Stimulated activated CD8-positive, alpha-beta memory T cell treated with anti-CD3 and anti-CD28 coated beads, Interleukin-7, amount 100 ng/mL, for 48 hours (primary cell): ENCODE measurements around the gene BET1.
"Not testable (repeated sequence)": the region's sequence is repeated elsewhere in the genome, so short reads cannot be mapped to it uniquely, and the experiment has no call there.

ENCODE experiments used
- DNase-seq, 2 donors: peaks; one replicate each; pipeline ENCODE4 v3.0.0-alpha.2; 2020; ENCODE audit warnings: low read depth in 1 of 2; ENCODE audit errors: extremely low read depth in 1 of 2

Gene BET1, protein sequence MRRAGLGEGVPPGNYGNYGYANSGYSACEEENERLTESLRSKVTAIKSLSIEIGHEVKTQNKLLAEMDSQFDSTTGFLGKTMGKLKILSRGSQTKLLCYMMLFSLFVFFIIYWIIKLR

DNA sequence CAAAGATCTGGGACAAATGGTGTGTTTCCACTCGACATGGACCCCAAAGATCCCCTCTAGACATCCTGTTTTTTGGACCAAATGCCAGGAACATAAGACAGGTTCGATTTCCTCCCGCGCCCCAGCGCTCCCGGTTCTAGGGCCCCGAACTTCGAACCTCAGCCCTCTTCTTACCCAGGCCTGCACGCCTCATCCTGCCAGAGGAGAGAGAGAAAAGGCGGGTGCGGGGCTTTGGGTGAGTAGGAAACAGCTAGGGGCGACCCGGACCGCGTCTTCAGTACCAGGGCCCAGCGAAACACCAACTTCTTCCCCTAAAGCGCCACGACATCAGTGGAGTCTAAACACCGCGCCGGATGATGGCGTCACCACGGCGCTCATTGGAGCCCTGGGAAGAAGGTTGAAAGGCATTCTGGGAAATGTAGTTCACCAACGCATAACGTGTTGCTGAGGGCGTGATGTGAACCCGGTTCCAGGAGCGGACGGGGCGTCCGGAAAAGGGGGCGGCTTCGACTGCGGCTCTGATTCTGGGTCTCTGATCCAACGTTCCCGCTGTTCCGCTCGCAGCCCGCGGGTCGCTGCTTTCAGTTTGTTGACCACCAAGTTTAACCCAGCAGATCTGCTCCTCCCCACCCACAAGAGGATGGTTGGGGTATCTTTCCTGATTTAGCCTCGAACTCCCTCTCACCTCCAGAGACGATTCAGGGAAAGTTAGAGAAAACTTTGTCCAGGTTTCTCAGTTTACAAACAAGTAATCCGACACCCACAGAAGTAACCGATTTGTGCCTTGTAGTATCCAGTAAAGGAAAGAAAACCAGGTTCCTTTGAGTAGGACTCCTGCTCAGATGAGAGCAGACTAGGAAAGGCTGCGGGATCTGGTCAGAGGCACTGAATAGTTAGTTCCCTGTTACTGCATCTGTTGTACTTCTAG, at the start of gene BET1:
Gene BET1 (minus strand): TSS at position 332 of the 928 bp plus-strand sequence. CDS start 139 bp downstream, at position 193.
- DNase-seq, result peak; percentile 79 to 86

DNA sequence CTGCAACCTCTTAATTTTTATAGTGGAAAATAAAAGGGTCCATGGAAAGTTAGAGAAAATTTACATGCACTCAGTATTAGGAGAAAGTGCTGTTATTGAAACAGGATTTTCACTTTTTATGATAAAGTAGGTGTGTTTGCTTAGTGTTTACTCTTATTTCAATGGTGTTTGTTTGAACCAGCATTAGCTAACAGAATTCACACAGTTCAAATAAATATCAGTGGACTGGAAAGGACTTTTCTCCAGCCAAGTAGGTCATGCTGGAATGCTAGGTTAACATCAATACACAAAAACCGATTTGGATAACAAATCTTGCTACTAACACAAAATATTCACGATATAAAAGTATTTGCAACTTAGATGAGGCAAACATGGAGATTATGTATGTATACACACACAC, 49.4 kb upstream of the BET1 start:
- no peak for DNase-seq

DNA sequence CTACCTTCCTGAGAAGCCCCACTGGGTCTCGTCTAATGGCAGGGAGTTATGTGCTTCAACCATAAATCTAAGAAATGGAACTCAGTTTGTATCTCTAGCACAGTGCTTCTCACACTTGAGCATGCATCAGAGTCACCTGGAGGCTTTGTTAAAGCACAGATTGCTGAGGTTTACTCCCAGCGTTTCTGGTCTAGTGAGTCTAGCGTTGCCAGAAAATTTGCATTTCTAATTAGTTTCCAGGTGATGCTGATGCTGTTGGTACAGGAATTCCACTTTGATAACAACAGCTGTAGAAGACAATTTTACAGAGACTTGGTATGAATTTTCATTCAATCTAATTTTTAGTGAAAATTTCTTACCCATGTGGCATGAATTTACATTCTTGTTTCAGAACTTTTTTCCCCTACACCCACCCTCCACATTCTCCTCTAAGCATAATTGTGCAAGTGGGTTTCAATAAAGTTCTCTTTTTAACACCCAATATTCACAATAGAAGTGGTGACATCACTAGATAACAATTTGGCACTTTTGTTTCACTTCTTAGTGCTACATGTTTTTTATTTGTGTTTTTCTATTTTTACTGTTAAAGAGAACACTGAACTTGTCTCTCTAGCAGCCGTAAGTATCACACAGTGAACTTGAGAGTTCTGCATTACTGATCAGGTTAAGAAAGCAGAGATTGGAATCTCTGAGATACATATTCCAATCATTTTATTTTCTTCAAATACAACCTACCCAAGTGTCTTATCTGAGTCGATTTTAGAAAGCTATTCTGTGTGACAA, 48.4 kb upstream of the BET1 start:
- no peak for DNase-seq

DNA sequence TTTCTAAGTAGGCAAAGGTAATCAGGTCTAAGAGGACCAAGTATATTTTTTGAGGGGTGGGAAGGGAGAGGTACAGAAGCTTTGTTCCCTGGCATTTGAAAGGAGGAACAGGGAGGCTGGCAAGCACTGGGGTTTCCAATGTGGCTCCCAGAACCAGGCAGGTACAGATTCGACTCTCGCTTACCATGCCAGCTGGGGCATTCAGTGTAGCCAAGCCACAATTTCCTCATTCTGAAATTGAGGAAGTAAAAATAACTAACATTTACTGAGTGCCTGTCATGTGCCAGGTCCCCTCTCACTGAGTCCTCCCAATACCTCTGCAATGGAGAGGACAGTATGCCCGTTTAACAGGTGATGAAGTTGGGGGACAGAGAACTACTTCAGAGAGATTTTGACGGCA, 45.9 kb upstream of the BET1 start:
- DNase-seq, result no peak

DNA sequence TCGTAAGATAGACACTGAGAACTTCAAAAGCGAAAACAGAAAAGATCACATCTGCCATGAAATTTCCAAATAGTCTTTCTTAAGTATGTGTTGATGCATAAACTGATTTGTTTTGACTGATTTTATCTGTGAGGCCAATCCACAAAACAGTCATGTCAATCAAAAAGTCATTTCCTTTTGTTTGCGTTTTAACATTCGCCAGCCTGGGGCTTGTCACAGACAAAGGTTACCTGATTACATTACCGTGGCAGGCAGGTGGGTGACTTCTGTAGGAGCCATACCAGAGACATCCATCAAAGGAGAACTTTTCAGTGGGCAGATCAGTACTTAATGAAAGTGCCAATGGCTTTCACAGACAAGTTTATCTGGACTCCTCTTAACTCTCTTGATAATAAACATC, 45.5 kb upstream of the BET1 start:
- no peak for DNase-seq

DNA sequence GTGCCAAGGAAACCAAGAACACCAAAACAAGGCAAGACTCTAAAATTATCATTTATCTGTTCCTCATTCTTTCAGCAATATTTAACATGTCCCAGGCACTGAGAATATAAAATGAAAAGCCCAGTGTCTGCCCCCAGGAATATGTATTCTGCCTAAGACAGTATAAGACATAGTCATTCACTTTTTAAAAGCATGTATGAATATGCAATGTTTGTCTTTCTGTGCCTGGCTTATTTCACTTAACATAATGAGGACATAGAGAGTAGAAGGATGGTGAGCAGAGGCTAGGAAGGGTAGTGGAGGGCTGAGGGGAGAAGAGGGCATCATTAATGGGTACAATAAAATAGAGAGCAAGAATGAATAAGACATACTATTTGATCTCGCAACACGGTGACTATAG, 44.6 kb upstream of the BET1 start:
- no peak for DNase-seq

DNA sequence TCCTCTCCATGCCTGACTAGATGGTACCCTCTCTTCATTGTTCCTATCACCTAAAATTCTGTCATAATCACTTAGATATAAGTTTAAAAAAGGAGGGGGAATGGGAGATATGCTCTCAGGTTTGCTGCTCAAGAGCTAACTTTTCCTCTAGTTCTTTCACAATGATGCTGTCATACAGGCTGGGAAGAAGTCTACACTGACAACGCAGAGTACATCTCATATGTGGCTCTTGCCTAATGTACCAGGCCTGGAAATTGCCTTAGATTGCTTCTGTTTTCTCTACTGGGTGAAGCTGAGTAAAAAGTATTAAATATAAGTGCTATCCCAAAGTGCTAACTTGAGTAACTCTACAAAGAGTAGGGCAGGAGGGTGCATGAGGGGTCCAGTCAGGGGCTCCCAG, 43.8 kb upstream of the BET1 start:
- DNase-seq, result no peak

DNA sequence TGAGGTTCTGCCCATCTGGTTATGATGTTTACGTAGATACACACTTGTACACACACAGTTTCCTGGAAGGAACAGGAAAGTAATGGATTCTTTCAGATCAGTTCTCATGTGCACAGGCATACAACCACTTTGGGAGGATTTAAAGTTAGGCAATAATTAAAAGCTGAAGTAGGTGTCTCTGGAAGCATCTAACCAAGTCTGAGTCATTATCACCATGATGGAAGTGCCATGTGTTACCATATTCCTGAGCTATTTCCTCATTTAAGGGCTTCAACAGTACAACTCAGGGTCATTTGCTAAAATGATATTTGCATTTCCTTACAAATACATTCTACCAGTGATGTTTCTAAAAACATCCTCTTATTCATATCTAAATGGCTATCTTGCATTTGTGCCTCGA, 41.4 kb upstream of the BET1 start:
- no peak for DNase-seq

DNA sequence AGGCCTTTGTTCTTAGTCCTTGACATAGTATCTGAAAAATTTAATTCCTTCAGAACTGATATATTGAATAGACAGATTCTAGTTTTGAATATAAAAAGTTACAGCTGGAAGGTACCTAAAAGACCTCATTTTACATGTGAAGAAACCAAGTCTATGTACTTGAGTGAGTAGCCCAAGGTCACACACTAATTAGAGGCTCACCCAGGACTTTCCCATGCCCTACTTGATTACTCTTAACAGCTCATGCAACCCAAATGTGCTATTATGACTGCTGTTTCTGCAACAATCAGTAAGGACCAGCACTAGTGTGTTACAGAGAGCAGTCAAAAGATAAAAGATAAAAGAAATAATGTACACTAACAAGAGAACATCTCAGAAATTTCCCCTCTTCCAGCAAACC, 40.7 kb upstream of the BET1 start:
- DNase-seq, result no peak

DNA sequence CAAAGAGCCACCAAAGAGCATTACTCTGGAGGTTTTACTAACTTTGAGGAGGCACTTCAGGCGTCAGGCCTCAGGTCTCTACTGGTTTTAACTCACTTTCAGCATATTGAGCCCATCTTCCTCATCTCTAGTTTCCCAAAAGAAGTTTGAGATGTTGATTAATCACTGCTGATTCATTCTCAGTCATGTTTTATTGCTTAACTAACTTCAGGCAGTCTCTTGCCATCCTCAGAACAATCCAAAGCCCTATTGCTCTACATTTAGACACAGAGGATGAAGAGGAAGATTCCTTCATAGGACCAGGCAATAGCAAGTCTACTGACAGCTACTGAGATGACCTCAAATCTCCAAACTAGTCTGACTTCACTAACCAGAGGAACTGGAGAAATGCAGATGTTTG, 39.1 kb upstream of the BET1 start:
- no peak for DNase-seq

DNA sequence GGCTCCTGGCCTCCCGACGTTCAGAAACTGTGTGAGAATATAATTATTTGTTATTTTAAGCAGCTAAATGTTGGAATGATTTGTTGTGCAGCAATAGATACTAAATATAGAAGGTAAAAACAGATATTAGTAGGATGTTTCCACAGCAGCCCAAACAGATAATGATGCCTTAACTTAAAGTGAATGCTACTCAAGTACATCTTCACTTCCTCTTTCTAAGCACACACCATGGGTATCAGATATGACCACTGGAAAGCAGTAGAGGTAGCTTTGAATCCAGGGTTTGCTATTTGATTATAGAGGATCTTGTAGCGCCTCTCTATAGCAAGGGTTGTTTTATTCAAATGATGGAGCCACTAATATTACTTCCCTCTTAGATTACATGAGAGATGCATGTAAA, 38.2 kb upstream of the BET1 start:
- no peak for DNase-seq

DNA sequence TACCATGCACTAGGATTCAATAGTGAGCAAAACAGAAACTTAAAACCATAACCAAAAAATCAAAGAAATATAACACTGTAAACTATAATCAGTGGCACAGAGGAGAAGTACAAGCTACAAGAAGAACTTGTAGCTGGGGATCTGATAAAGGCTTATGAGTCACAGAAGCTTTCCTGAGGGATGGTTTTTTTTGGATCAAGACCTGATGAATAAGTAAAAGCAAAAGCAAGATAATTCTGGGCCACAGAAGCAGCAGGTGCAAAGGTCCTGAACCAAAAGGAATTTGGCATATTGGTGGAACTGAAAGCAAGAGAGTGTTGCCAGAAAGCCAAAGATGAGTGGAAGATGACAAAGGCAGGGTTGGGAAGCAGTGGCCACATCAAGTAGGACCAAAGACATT, 37.4 kb upstream of the BET1 start:
- no peak for DNase-seq

DNA sequence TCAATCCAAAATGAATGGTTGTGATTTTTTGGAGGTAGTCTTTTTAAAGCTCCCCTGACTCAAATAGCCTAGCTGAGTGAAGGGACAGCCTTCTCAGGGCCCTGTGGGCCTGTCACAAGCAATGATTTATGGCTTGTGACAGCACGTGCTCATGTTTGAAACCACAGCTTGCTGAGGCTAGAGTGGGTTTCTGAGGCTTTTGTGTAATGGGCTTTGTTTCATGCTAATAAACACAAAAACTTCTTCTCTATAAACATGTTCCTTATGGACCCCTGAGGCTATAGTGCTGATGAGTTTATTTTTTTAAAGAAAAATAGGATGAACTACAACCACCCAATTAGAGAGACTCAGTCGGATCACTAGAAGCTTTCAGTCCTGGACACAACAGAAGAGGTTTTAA, 36.1 kb upstream of the BET1 start:
- DNase-seq, result no peak

DNA sequence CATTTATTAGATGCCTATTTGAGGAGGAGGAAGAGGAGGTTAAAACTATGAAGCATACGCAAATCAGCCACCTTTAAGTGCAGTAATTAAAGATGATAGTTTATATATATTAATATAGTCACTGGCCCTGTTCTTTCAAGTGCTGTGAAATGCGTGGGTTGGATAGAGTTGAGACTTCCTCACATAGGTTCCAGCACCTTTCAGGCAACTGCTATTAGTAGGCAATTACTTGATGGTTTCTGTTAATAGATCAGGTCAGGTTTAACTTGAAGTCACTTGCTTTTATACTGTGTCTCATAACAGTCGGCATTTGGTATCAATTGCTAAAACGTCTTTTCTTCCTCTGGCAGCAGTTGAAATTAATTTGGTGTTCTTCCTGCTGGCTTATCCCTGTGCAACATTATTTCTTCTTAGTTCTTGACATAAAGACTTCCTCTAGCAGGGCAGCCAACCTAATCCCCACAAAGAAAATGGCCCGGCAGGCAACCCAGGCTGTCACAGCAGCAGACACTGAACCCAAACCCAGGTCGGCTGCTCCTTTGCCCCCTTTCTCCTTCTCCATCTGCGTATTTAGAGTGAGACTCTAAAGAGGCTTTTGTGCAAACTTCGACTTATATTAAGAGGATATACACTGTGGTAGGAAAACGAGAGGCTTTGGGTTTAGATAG, 35.3 kb upstream of the BET1 start:
- no peak for DNase-seq

DNA sequence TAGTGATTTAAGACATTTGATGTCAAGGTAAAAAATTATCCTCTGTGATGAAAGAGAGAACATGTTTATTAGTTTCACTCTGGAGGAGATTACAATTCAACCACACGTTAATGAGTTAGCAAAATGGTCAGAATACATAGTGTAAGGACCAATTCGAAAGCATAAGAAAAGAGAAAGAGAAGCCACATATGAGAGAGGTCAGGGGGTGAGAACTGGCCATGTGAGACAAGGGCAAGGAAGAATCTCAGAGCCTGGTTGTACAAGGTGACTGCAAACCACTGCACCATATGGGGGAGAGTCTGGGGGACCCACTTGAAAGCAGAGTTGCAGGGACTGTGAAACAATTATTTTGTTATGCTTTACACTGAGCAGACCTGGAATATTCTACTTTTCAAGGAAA, 27.7 kb upstream of the BET1 start:
- DNase-seq, result no peak

DNA sequence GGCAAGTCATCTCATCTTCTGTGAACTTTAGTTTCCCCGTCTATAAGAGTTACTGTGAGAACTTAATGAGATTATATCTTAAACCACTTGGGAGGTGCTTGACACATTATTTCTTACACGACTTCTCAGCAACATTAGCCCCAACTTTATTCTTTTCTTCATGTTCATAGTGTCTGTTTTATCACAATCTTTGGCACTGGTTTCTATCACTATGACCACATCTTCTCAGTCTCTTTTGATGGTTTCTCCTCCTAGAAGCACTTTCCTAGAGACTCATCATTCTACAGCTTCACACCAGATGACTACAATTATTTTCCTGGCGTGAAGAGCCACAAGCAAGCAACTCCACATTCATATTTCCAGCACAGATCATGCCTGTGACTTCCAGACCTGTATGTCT, 26.5 kb upstream of the BET1 start:
- DNase-seq, result no peak

DNA sequence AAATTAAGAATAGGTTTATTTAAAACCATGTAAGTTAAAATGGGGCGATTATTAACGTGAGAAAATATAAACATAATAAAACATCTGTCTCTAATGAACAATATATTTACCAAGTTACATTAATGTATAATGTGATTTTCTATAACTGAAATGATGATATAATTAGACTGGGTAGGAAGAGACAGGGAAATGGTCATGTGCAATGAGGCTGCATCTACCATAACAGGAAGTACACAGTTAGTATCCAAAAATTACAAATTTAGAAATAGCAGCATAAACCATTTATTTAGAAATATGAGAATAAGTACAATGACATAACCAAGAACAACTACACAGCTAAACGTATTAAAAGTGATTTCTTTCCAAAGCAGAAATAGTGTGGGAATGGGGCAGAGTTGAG, 25.8 kb upstream of the BET1 start:
- no peak for DNase-seq

DNA sequence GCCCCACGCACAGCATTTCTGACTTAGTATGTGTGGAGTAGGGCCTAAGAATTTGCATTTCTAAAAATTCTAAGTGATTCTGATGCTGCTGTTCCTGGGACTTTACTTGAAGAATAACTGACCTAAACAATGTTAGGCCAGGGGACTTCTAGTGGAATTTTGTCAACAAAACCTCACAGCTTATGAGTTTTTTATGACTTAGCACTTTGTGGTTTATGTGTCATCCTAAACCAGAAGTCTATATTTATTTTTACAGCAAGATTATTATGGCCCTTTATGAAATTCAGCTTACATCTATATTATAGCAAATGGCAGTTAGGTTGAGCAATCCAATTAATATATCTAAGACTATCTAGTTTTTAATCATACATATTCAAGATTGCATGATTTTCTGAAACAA, 24.6 kb upstream of the BET1 start:
- no peak for DNase-seq

DNA sequence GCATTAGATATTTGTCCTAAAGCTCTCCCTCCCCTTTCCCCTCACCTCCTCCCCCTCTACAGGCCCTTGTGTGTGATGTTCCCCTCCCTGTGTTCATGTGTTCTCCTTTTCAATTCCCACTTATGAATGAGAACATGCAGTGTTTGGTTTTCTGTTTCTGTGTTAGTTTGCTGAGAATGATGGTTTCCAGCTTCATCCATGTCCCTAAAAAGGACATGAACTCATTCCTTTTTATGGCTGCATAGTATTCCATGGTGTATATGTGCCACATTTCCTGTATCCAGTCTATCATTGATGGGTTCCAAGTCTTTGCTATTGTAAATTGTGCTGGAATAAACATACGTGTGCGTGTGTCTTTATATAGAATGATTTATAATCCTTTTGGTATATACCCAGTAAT, 22.5 kb upstream of the BET1 start:
- not testable (repeated sequence) for DNase-seq

DNA sequence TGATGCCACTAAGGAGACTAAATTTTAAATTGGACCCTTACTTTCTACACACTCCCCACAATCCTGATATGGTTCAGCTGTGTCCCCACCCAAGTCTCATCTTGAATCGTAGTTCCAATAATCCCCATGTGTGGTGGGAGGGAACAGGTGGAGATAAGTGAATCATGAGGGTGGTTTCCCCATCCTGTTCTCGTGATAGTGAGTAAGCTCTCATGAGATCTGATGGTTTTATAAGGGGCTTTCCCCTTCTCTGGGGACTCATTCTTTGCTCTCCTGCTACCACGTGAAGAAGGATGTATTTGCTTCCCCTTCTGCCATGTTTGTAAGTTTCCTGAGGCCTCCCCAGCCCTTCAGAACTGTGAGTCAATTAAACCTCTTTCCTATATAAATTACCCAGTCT, 18.4 kb upstream of the BET1 start:
- DNase-seq, result no peak

DNA sequence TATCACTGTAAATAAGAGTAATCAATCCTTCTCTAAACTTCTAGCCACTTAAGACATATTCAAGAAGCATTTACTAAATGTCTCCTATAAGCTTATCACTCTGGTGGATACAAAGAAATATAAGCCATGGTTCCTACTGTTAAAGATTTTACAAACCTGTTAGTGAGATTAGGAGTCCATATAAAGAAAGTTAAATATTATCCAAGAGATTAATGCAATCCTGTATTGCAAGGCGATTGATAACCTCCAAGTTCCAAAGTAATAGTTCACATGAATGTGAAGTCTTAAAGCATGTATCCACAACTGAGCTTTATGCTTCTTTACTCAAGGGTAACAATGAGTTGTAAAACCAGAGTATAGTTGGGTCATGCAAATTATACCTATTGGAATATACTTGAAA, 12.6 kb upstream of the BET1 start:
- no peak for DNase-seq
